Amniotic epithelial cell (primary cell): ENCODE measurements around the gene FOXO6.

Experiments
- DNase-seq: peaks from one replicate; pipeline ENCODE4 v3.0.0-alpha.2; 2010; ENCODE audit warnings: low read depth

Gene FOXO6

GRCh38 chr1:41383094-41383852, 22.0 kb downstream of the FOXO6 start:
- peak; percentile 65 for DNase-seq

GRCh38 chr1:41384579-41384978, 23.3 kb downstream of the FOXO6 start:
- no peak for DNase-seq

- DNase-seq: no peak
These were observed 24.4 kb downstream of the FOXO6 start for GRCh38 chr1:41385398-41386195.

- DNase-seq: no peak
These were observed 25.0 kb downstream of the FOXO6 start for GRCh38 chr1:41386196-41386663.

DNA sequence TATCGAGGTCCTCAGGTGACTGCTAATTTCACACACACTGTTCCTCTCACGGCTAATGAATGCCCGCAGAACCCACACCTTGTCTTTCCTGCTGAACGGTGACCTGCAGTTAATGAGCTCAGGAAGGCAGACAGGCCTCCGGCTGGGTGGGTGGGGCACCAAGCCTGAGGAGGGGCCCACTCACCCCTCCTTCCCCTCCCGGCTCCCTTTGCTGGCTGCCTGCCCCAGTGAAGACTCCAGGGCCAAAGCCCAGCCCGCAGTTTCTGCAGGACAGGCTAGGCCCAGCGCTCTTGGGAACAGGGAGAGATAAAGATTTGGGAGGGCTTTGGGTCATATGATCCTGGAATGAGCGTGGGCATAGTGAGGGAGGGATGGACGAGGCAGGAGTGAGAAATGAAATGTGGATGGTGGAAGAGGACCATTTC, 26.4 kb downstream of the FOXO6 start:
- DNase-seq: peak; percentile 68

DNA sequence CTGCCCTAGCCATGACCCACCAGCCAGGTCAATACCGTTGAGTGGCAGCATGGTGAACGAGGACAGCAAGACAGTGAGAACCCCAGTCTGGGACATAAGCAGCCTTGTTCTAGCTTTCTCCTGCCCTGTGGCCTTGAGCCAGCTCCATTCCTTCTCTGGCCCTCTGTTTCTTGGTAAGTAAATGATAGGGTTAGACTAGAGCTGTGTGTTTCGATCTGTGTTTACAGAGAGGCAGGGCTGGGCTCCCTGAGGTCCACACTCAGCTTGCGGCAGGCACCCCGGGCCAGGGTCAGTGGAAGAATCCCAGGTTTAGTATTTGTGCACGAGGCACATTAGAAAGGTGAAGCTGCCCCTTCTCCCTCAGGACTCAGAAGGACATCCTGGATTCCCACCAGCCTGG, 27.3 kb downstream of the FOXO6 start:
- DNase-seq: no peak

- no peak for DNase-seq
These were observed 27.8 kb downstream of the FOXO6 start for GRCh38 chr1:41389009-41389408.

- no peak for DNase-seq
These were observed 28.9 kb downstream of the FOXO6 start for GRCh38 chr1:41390166-41390565.

DNA sequence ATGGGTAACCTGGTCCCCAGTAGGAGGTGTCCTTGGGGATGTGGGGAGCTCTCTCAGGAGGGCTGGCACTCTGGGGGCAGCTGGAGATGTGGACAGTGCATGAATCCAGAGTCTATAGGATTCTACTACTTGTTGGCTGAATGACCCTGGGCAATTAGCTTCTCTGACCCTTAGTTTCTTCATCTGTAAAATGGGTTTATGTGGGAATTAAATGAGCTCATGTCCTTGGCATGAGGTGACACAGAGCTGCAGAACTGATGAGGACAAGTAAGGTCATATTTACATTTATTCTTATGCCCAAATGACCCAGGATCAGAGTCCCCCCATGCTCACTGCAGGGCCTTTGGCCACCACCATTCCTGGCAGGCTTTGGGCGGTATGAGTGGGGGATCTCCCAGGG, 29.3 kb downstream of the FOXO6 start:
- no peak for DNase-seq

- no peak for DNase-seq
These were observed 30.7 kb downstream of the FOXO6 start for GRCh38 chr1:41391834-41392527.

- DNase-seq: no peak
These were observed 31.3 kb downstream of the FOXO6 start for GRCh38 chr1:41392528-41392924.

- DNase-seq: no peak
These were observed 32.6 kb downstream of the FOXO6 start for GRCh38 chr1:41393716-41394368.

- DNase-seq: no peak
These were observed 33.1 kb downstream of the FOXO6 start for GRCh38 chr1:41394369-41394744.

GRCh38 chr1:41394959-41395956, 34.0 kb downstream of the FOXO6 start:
- peak; percentile 36 for DNase-seq

GRCh38 chr1:41396084-41396483, 34.9 kb downstream of the FOXO6 start:
- no peak for DNase-seq

GRCh38 chr1:41397020-41397419, 35.8 kb downstream of the FOXO6 start:
- DNase-seq: no peak

GRCh38 chr1:41397753-41398330, 36.6 kb downstream of the FOXO6 start:
- no peak for DNase-seq

DNA sequence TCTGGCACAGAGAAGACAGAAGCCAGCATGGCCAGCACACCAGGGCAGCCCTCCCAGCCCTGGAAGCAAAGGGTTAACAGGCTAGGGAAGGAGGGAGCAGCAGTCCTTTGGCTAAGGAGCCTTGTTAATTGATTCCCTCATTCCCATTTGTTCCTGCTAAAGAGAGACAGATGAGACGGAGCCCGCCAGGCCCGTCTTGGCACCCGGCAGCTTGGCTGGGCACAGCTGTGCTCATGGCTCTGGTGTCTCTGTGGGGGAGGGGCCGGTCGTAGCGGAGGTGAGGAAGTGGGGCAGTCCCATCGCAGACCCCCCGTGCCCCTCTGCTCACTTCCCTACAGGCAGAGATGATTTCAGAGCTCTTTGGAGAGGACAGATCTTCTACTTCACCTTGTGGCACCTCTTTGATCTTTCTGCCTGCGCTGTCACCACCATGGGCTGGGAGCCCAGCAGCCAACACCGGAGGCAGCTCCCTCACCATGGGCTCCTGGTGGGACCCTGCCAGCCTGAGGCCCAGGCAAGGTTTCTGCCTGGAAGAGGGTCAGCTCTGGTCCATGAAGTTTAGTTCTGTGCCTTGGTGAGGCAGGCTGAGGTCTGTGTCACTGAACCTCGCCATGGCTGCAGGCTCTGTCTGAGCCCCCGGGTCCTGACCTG, 38.0 kb downstream of the FOXO6 start:
- no peak for DNase-seq

GRCh38 chr1:41400225-41400624, 39.0 kb downstream of the FOXO6 start:
- DNase-seq: no peak

DNA sequence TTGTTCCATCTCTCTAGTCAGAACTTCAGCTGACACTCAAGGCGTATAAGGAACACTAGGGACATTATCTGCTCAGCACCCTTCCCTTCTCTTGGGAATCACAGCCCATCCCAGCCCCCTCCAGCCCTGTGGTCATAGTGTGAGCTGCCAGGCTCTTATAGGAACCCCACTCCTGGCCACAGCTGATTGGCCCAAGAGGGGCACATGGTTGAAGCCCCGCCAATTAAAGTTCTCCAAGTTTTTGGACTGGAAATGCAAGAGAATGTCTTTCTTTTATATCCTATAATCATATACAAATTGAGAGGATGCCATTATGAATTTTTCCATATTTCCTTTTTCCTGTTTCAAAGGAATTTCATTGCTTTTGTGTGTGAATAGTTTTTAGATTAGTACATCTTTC, 40.7 kb downstream of the FOXO6 start:
- no peak for DNase-seq
